Esophagus (tissue), 2 donors: ENCODE results near the gene PLEKHA1. TPM values are rescaled to one million over a fixed set of nuclear protein-coding genes. Genes with fewer than 3 reads are reported as not detected.

Experiments
- H3K27ac ChIP-seq, 2 donors: one replicate each; pipeline ENCODE4 v1.5.1; 2013; ENCODE audit warnings: low read depth in 2 of 2, mild to moderate bottlenecking in 2 of 2, inconsistent platforms in 1 of 2, low read length in 1 of 2, moderate library complexity in 1 of 2
- H3K27me3 ChIP-seq, 2 donors: one replicate each; pipeline ENCODE4 v1.6.1; 2013; ENCODE audit warnings: low read length in 2 of 2, control low read depth in 1 of 2, mild to moderate bottlenecking in 1 of 2; ENCODE audit not compliant: insufficient read depth in 2 of 2, control insufficient read depth in 1 of 2
- H3K36me3 ChIP-seq, 2 donors: one replicate each; pipeline ENCODE4 v1.6.1; 2013; ENCODE audit warnings: low read length in 1 of 2; ENCODE audit not compliant: control insufficient read depth in 2 of 2, insufficient read depth in 2 of 2
- H3K4me1 ChIP-seq, 2 donors: one replicate each; pipeline ENCODE4 v1.6.1; 2013; ENCODE audit warnings: low read length in 1 of 2; ENCODE audit not compliant: control insufficient read depth in 2 of 2, insufficient read depth in 2 of 2
- H3K4me3 ChIP-seq, 2 donors: one replicate each; pipeline ENCODE4 v1.5.1; 2013; ENCODE audit warnings: low read length in 2 of 2, mild to moderate bottlenecking in 2 of 2, low read depth in 1 of 2, moderate library complexity in 1 of 2
- H3K9me3 ChIP-seq, 2 donors: one replicate each; pipeline ENCODE4 v1.6.1; 2013; ENCODE audit warnings: mild to moderate bottlenecking in 2 of 2, low read depth in 1 of 2, low read length in 1 of 2, moderate library complexity in 1 of 2; ENCODE audit not compliant: control insufficient read depth in 2 of 2, insufficient read depth in 1 of 2
- WGBS, 2 donors: extraction: QIAGEN DNeasy Blood & Tissue Kit; methylation state at CpG; one replicate each; pipeline ENCODE4 v1.1.7; 2013; 5-methylcytosine and 5-hydroxymethylcytosine counted together
- polyA plus RNA-seq, 2 donors: library from polyadenylated mRNA; stranded (reverse); fragments of 200-250 nt; gene quantifications; one replicate each; pipeline ENCODE4 v1.2.3, GENCODE V29; 2013
- donor health status: healthy with polysubstance abuse.
- donor health status: Bipolar disorder and iron deficiency.

PLEKHA1 gene
- polyA plus RNA-seq, 2 donors, result 14.8 to 19.8 TPM

DNA sequence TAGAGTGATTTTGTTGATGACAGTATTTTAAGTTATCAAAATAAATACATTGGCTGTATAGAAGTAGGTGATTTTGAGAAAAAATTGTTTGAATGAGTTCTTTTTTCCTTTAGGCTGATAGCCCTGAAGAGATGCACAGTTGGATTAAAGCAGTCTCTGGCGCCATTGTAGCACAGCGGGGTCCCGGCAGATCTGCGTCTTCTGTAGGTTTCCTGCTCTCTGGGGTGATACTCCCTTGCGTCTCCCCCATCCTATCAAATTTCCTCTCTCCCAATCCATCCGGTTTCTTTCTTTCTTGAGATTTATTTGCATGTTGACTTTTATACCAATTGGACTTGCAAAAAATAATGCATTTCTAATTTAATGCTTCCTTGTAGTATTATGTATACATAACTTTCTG, 52.3 kb downstream of the PLEKHA1 start:
- Histone ChIP-seq H3K4me1 (no peaks in the 10 kb centered on the region), H3K36me3 (peaks cover 2 to 6% of the 10 kb centered on the region in 2 donors), H3K27me3 (no peaks in the 10 kb centered on the region), H3K9me3 (no peaks in the 10 kb centered on the region), H3K27ac (no peak overlapping the region), H3K4me3 (no peak overlapping the region)
- 88 to 96% methylated on average over 6 of the region's 6 CpGs for WGBS, 2 donors

DNA sequence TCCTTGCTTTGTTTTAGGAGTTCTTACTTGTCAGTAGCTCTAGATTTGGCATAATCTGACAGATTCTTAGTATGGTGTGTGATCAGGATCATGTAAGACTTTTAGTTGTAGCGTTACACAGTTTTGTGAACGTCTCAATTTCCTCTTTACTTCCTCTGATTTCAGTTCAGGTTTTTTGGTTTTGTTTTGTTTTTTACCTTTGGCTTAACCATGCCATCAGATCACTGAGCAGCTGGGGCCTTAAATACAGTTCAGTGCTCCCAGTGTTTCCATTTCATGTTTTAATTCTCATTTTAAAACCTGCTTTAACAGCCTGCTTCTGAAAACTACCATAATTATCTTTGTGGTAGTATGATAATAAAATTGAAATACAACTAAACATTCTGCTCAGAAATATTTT, 52.8 kb downstream of the PLEKHA1 start:
- H3K27me3 ChIP-seq, result no peaks in the 10 kb centered on the region
- no peaks in the 10 kb centered on the region for H3K9me3 ChIP-seq
- no peak overlapping the region for H3K4me3 ChIP-seq
- no peak overlapping the region for H3K27ac ChIP-seq
- H3K36me3 ChIP-seq, result peaks cover 2 to 6% of the 10 kb centered on the region in 2 donors
- H3K4me1 ChIP-seq, result no peaks in the 10 kb centered on the region
- WGBS, 2 donors, result 69 to 75% methylated on average over 2 of the region's 2 CpGs

DNA sequence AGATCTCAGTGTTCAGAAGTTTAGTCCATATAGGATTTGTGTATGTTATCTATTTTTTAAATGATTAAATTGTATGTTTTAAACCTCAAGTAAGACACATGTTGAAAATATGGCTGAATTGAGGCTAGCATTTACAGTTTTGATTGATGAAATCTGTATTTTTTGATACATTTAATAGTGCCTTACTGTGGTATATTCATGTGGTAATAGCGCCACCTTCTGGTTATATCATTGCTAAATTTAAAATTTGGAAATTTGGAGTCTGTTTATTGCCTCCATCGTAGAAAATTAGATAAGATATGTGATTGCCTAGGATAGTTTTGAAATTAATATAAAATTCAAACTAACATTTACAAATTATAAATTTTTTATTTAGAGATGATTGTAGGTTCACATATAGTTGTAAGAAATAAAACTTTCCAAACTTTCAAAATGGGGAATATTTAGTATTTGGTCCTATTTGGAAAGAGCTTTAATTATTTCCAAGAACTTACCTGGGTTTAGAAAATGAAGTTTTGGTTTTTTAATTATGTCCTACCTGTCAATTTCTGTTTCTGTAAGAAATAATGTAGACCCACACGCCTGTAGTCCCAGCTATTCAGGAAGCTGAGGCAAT, 60.8 kb downstream of the PLEKHA1 start:
- Histone ChIP-seq H3K36me3 (peaks cover 2% of the 10 kb centered on the region in 2 donors), H3K27ac (no peak overlapping the region), H3K4me3 (no peak overlapping the region), H3K27me3 (no peaks in the 10 kb centered on the region), H3K9me3 (no peaks in the 10 kb centered on the region), H3K4me1 (no peaks in the 10 kb centered on the region)
- 31 to 34% methylated on average over 3 of the region's 3 CpGs for WGBS, 2 donors

DNA sequence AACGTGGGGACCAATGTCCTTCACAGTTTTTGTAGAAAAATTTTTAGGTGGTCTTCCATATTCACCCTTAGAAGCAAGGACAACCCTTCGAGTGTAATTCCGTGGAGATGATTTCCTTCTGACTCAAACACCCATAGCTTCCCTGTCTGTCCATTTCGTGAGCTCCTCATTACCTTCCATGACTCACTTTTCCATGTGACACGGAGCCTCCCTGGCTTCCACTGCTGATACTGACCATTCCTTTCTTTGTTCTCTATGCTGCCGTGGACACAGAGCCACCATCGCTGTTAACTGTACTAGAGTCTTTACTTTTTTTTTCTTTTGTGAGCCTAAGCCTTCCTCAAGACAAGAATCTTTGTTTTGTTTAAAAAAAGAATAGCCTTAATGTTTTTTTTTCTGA, 67.5 kb downstream of the PLEKHA1 start:
- Histone ChIP-seq H3K4me3 (no peak overlapping the region), H3K9me3 (no peaks in the 10 kb centered on the region), H3K36me3 (no peaks in the 10 kb centered on the region), H3K4me1 (no peaks in the 10 kb centered on the region), H3K27ac (no peak overlapping the region), H3K27me3 (no peaks in the 10 kb centered on the region)
- 72 to 78% methylated on average over 7 of the region's 7 CpGs for WGBS, 2 donors

DNA sequence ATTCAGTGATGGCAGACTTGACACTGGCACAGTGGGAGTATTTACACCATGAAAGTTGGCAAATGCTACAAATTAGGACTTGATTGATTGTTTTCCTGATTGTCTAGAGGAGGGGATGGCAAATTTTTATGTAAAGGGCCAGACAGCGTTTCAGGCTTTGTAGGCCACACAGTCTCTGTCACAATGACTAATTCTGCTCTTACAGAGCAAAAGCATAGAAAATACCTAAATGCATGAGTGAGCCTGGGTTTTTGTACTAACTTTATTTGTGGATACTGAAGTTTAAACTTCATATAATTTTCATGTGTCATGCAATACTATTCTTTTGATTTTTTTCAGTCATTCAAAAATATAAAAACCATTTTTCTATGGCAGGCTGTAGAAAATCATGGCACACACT, 71.0 kb downstream of the PLEKHA1 start:
- Histone ChIP-seq H3K4me3 (no peak overlapping the region), H3K27ac (no peak overlapping the region), H3K9me3 (no peaks in the 10 kb centered on the region), H3K36me3 (no peaks in the 10 kb centered on the region), H3K4me1 (no peaks in the 10 kb centered on the region), H3K27me3 (no peaks in the 10 kb centered on the region)
- WGBS, 2 donors, result 73 to 75% methylated on average over 1 of the region's 1 CpG

DNA sequence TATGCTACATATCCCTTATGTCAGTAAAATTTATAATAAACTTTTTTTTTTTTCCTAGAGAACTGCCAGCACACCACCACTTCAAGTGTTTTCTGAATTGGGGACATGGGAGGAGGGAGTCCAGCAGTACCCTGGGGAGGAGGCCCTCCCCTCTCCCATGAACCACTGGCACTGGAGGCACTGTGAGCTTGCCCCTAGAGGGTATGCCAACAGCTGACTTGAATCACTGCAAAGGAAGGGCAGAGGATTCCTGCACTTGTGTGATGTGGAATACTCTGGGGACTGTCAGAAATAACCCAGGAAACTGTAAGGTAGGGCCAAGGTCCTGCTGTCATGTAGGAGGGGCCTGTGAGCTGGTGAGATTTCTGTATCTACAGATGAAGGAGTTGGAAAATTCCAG, 71.4 kb downstream of the PLEKHA1 start:
- Histone ChIP-seq H3K4me3 (no peak overlapping the region), H3K27ac (no peak overlapping the region), H3K36me3 (no peaks in the 10 kb centered on the region), H3K4me1 (no peaks in the 10 kb centered on the region), H3K27me3 (no peaks in the 10 kb centered on the region), H3K9me3 (no peaks in the 10 kb centered on the region)

DNA sequence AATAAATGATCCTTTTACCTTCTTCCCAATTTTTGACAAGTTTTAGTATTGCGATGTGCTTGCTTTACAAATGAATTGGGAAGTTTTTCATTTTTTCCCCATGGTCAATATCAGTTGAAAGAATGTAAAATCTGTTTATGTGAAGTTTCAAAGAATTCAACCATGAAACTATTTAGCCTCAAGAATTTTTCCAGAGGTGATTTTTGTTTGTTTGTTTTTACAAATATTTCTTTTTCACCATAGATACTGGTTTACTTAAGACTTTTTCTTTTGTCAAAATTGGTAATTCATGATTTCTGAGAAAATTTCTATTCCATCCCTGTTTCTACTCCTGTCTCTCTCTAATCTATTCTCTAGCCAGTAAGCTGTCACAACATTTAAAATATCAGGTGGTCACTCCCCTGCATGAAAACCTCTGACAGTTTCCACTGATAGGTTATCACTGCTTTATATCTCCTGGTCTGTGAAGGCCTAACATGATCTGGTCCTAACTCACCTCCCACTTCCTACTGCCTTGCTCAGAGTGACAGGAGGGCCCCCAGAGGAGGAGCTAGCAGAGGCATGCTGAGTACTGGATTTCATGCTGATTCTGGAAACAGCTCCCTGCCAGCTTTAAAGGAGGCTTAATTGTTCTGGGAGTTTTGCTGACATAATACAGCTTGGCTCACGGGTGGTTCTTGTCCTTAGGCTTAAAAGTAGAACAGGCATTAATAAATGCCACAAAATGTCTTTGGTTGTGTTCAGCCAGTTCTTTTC, 72.3 kb downstream of the PLEKHA1 start:
- H3K9me3 ChIP-seq, result no peaks in the 10 kb centered on the region
- no peak overlapping the region for H3K27ac ChIP-seq
- no peak overlapping the region for H3K4me3 ChIP-seq
- H3K27me3 ChIP-seq, result no peaks in the 10 kb centered on the region
- WGBS, 2 donors, result 58 to 73% methylated on average over 2 of the region's 2 CpGs
- H3K4me1 ChIP-seq, result no peaks in the 10 kb centered on the region
- no peaks in the 10 kb centered on the region for H3K36me3 ChIP-seq

DNA sequence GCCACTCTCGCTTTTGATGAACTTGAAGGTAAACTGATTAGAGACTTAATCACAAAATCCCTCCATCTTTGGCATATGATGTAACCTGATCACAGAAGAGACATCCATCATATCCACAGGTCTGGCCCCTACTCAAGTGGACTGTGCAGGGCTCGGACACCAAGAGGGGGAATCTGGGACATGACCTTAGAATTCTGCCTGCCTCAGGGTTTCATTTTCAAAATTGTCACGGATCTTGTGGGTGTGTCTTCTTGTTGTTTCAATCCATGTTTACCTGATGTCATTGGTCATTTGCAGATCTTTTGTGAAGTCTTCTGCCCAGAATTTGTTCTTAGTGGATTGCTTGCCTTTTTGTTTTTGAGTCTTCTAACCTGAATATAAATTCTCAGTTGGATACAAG, 74.1 kb downstream of the PLEKHA1 start:
- no peaks in the 10 kb centered on the region for H3K27me3 ChIP-seq
- H3K27ac ChIP-seq, result no peak overlapping the region
- H3K9me3 ChIP-seq, result no peaks in the 10 kb centered on the region
- H3K4me3 ChIP-seq, result no peak overlapping the region
- WGBS, 2 donors, result 82 to 85% methylated on average over 3 of the region's 3 CpGs
- H3K4me1 ChIP-seq, result no peaks in the 10 kb centered on the region
- H3K36me3 ChIP-seq, result no peaks in the 10 kb centered on the region

DNA sequence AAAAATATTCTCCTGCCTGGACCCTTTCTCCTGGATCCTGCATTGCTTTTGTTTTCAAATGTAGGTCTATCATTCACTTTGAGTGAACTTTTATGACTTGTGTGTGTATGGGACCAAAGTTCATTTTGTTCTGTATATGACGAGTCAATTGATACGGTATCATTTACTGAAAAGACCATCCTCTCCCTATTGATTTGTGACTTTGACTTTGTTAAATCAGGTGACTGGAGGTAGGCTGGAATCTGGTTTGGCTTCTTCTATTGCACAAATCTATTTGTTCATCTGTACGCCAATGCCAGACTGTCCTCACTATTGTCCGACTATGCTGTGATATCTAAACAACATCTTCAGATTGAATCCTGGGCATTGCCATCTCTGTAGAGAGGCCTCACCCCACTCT, 74.6 kb downstream of the PLEKHA1 start:
- H3K27me3 ChIP-seq, result no peaks in the 10 kb centered on the region
- WGBS, 2 donors, result 82 to 96% methylated on average over 4 of the region's 4 CpGs
- H3K9me3 ChIP-seq, result no peaks in the 10 kb centered on the region
- H3K36me3 ChIP-seq, result no peaks in the 10 kb centered on the region
- no peak overlapping the region for H3K4me3 ChIP-seq
- no peaks in the 10 kb centered on the region for H3K4me1 ChIP-seq
- H3K27ac ChIP-seq, result no peak overlapping the region
